GM15510 (cell line): Measurements from ENCODE around the gene MAFG.

Source experiments
- POLR2A ChIP-seq: IDR thresholded peaks from 3 replicates; pipeline ENCODE4 v1.6.1; 2011; ENCODE audit warnings: borderline replicate concordance; ENCODE audit not compliant: insufficient read length; ENCODE audit errors: extremely low read depth

Gene MAFG

DNA sequence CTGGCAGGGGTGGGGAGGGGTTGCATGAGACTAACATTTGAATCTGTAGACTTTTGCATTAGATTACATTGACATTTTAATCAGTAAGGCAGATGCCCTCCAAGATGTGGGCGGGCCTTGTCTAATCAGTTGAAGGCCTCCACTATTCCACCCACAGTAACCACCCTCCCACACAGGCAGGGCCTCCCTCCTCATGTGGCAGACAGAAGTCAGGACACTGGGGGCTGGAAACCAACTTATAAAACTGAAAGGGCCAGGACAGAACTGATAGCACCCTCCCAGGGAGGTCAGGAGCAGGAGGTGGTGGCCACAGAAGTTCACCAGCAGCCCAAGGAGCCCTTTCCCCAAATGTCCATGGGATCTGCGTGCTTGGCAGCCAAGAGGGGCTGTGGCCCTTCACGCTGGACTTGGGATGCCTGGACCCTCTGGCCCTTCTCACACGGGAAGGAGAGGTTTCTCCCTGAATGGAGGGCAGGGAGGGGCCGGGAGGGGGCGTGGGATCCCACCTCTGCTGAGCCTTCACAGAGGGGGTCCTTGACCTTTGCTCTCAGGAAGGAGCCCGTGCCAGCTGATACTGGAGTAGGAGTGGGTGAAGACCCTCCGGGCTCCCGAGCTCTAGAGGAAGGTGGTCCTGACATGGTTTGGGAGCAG, 4.9 kb upstream of the MAFG start:
- no peak for TF ChIP-seq POLR2A

DNA sequence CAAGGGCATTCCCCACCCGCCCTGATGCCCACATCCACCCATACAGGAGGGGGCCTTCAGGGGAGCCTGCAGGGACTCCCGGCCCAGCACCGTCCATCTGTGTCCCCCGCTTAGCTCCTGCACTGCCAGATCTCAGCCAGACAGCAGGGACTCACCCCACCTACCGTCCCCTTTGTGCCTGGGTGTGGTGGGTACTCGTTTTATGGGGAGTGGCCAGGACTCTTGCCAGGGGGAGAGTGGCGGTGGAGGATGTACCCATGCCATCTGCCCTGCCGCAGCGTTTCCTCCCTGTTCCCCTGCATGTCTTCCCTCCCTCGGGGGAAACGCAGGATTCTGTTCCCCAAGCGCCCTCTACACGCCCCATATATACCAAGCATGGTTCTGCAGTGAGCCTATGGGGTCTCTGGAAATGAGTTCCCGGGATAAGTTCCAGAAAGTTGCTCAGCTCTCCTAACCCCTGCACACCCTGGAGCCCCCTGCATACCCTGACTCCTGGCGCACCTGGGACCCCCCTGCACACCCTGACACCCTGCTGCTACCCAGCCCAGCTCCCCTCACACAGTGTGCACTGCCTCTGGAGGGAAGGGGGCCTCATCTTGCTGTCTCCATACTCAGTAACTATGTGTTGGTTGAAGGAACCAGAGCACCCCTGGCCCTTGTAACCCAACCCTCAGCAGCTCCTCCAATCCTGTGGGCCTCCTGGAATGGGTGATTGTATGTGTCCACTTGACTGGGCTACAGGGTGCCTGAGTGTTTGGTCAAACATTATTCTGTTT, 4.2 kb upstream of the MAFG start:
- TF ChIP-seq POLR2A = no peak

DNA sequence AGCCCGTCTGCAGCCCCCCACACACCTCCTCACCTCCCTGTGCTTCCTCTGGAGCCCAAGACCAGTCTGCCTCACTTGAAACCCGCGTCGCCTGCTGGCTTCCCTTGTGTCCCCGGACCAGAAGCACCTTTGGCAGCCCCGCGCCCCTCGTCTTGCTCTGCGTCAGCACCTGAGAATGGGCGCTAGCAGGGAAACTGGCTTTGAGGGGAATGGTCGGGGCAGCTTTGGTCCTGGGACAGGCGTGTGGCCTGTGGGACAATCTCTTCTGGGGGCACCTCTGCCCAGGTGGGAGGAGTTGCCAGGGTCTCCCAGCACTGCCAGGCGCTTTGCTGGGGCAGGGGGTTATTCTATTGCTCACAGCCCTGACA, 3.6 kb upstream of the MAFG start:
- no peak for TF ChIP-seq POLR2A

DNA sequence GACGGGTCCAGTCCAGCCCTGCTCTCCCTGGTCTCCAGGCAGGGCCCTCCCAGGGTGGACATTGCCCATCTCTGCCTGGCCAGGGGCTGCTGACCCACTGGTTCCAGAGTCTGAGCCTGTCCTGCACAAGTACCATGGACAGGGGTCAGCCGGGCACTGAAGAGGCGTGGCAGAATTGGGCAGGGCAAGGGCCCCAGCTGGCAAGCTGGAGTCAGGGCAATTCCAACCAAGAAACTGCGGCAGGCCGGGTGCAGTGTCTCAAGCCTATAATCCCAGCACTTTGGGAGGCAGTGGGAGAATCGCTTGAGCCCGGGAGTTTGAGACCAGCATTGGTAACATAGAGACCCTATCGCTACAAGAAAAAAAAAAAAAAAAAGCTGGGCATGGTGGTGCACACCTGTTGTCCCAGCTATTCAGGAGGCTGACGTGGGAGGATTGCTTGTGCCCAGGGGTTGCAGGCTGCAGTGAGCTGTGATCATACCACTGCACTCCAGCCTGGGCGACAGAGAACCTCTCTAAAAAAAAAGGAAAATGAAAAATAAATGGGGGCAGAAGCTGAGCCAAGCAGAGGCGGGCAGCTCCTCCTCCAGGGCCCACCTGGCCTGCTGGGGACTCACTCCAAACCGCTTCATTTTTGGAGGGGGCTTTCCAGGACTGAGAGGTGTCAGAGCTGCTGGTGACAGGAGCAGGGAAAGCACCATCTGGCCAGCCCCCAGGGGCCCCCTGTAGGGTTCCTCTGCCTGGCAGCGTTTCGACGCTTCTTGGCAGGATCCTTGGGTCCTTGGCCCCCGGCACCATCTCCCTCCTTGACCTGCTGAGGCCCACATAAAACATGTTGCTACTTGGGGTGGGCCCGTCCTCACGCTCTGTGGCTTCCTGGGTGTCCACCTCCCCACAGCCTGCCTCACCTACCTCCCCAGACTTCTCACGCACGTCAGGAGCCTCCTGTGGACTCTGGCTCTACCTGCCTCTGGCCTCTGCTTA, 2.9 kb upstream of the MAFG start:
- no peak for TF ChIP-seq POLR2A

DNA sequence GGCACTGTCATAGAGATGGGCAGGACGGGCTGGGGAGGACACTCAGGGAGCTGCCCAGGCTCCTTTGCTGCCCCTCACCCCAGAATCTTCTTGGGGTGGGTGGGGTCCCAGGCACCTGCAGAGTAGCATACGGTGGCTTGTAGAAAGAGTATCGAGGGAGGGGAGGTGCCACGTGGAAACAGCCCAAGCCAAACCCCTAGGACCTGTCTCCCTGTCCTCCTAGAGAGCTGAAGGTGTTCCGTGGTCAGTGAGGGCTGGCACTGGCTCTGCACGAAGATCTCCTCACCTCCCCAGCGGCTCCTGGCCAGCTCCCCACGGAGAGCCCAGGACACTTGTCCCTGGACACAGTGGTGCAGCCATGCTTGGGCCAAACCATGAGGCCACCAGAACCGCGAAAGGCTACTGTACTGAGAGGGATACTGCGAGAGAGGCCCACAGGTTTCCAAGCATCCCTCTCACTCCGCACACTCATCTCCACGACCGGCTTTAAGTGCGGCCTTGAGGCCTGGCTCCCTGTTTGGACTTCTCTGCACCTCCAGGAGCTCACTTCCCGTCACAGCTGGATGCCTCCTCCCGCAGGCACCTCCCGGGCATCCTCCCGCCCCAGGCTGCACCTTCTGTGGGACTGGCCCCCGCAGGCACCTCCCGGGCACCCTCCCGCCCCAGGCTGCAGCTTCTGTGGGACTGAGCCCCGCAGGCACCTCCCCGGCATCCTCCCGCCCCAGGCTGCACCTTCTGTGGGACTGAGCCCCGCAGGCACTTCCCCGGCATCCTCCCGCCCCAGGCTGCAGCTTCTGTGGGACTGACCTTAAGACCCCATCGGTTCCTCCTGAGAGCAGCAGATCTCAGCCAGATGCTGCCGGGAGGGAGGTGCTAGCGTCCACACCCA, 2.0 kb upstream of the MAFG start:
- TF ChIP-seq POLR2A = no peak

DNA sequence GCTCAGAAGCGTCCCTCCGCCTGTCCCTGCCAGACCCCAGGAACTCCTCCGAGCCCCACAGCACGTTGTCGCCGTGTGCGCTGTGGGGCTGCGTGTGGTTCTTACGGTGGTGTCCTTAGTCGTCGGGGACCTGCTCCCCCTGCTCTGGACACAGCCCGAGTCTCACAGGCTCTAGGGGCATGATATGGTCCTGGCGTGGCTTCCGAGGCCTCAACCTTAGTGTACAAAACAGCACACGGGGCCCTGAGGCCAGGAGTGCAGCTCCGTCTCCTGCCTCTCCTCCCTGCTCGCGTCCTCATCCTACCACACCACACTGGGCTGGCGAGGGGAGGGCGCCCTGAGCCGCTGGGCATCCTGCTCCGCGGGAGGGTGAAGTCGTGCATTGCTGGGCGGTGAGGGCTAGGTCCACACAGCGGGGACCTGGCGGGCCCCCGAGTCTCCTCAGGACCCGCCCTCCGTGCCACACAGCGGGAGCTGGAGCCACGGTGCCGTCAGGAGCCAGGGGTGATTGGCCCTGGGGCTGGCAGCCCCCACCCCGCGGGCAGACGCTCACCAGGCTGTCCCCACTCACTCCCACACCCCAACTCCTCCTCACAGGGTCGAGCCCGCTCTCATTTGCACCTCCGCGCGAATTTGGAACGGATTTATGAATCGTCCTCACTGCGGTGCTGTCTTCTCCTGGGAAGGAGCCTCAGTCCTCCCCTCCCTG, 1.2 kb upstream of the MAFG start:
- TF ChIP-seq POLR2A = no peak

DNA sequence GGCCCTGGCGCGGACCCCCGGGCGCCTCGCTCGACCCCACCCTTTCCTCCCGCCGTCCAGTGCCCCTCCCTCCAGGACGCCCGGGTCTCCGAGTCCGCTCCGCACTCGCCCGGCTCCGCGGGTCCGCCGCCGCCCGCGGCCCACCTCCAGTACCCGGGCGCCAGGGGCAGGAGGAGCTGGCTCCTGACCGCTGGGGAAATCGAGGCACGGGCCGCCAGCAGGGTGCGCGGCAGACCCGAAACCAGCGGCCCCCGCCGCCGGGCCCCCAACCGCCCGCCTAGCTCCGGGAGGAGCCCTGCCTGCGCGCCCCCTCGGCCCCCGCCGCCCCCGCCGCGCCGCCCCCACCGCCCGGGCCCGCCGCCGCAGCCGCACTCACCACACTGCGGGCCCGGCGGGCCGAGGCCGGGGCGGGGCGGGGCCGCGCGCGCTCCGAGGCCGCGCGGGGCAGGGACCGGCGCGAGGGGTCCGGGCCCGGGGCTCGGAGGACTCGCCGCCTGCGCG, 333 bp downstream of the MAFG start:
- no peak for TF ChIP-seq POLR2A

DNA sequence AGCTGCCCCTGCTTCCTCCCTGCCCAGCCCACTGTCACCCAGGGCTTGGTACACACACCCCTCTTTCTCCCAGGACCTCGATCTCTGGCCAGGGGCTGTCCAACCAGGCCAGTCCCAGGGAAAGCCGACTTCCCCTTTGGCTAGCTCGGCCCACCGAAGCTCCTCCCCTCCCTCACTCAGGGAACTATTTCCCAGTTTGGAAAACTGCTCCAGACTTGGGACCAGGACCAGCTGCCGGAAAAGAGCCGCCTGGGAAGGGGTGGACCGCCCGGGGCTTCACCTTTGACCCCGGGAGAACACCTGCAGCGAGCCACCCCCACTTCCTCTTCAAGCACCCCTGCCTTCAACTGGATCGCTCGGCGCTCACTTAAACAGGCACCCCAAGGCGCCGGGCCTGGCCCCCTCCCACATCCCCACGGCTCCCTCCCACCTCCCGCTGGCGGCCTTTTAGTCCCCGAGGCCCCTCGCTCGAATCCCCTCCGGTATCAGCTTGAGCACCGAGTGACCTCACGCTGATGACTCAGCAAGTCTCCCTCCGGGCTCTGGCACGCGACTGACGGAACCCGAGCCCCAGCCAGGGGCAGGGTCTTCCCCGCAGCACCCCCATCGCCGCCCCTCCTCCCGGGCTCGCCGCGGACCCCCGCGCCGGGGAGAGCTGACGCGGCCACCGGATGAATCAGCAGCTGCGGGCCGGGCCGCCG, 934 bp downstream of the MAFG start:
- peak; percentile 25 for TF ChIP-seq POLR2A

DNA sequence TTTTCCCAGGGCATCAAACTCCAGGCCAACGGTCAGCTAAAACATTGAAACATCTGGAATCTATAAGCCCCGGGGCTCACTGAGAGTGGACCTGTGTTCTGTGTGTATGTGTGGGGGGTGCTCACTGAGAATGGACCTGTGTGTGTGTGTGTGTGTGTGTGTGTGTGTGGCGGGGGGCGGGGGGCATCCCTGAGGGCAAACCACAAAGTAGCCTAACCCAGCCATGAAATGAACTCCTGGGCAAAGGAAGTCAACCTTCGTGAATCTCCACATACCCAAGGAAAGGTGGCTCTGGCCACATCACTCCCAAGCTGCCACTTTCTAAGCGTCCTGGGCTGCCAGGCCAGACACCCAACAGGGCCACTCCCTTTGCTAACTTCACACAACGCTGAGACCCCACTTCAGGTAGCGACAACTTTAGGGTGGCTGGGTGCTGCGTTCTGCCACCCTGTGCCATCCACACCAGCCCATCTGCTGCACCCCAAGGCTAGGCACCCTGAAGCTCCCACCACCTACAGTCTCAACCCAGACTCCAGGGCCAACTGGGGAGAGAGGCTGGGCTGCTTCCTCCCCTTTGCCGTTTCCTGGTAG, 1.6 kb downstream of the MAFG start:
- TF ChIP-seq POLR2A = no peak

DNA sequence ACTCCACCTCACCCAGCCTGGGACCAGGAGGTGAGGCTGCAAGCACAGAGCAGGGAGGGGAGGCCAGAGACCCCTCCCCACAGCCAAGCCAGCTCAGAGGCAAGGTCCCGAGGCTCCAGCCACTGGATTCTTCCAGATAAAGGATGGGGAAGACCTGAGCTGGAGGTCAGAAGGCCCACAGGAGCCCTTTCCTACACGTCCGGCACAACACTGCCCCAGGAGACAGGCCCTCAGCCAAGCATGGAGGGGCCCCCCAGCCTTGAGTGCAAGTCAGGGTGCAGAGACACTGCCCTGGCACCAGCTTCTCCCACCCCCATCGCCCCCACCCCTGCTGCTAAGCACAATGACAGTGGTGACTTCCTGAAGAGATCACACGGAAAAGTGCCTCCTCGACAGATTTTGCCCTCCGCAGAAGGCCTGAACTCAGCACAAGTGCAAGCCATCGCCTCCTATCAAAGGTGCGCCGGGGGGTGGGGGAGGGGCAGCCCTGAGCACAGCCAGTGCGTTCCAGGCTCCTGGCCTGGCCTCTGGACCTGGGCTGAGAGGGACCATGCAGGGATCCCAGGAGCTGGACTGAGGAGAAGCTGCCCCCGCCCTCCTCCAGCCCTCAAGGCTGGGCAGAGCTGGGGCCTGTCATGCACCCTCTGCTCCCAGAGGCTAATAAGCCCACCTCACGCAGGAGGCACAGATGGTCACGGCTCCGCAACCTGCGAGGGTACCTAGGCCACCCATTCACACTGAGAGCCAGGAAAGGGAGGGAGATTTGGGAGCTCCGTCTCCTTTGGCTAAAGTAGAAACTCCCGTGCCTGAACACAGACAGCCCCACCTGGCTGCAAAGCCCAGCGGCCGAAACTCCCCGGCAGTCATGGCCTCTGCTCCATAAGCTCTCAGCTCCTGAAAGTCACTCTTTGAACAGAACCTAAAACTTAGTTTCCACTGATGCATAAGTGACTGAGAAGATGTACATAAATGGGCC, 2.7 kb downstream of the MAFG start:
- TF ChIP-seq POLR2A = no peak
